Vagina (tissue), 2 donors: Measurements from ENCODE around the gene DYDC2.

Experiments
- POLR2A ChIP-seq, 2 donors: fragments of 450-650 bp; IDR thresholded peaks; one replicate each; pipeline ENCODE4 v1.6.1; 2017; ENCODE audit warnings: antibody characterized with exemption in 2 of 2, mild to moderate bottlenecking in 2 of 2, moderate library complexity in 2 of 2
- POLR2AphosphoS5 ChIP-seq, 2 donors: sonication (generic); formaldehyde crosslinking; IDR thresholded peaks; one replicate each; pipeline ENCODE4 v1.9.0; 2017; ENCODE audit warnings: antibody characterized with exemption in 2 of 2, mild to moderate bottlenecking in 2 of 2, low read depth in 1 of 2; ENCODE audit not compliant: insufficient read depth in 1 of 2
- TF ChIP-seq, protein P1 (sequence below), 3 experiments: fragments of 450-650 bp in 2 of 3; fragments of 200-600 bp in 1 of 3; sonication (generic) in 1 of 3; IDR thresholded peaks; one replicate each; pipeline ENCODE4 v1.5.1; 2017 to 2019; ENCODE audit warnings: antibody characterized with exemption in 3 of 3, mild to moderate bottlenecking in 2 of 3, moderate library complexity in 2 of 3

- TF ChIP-seq, protein P1, sequence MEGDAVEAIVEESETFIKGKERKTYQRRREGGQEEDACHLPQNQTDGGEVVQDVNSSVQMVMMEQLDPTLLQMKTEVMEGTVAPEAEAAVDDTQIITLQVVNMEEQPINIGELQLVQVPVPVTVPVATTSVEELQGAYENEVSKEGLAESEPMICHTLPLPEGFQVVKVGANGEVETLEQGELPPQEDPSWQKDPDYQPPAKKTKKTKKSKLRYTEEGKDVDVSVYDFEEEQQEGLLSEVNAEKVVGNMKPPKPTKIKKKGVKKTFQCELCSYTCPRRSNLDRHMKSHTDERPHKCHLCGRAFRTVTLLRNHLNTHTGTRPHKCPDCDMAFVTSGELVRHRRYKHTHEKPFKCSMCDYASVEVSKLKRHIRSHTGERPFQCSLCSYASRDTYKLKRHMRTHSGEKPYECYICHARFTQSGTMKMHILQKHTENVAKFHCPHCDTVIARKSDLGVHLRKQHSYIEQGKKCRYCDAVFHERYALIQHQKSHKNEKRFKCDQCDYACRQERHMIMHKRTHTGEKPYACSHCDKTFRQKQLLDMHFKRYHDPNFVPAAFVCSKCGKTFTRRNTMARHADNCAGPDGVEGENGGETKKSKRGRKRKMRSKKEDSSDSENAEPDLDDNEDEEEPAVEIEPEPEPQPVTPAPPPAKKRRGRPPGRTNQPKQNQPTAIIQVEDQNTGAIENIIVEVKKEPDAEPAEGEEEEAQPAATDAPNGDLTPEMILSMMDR (IDR thresholded peaks at IDR 0.05), result no peak
- TF ChIP-seq POLR2AphosphoS5 (IDR thresholded peaks at IDR 0.05; ENCODE audit: insufficient read depth in 1 of 2, low read depth in 1 of 2) (peak in 1 of 2 donors; percentile 75), POLR2A (IDR thresholded peaks at IDR 0.05) (peak in 1 of 2 donors; percentile 32)
Observed at GRCh38 chr10:80408242-80409101, 51.9 kb downstream of the DYDC2 start, which contains the start of gene PRXL2A.
